Activated T-cell treated with anti-CD3 and anti-CD28 coated beads, Interleukin-2, amount 50 U/mL, for 24 hours (primary cell): Measurements from ENCODE around the gene RASA3.

Experiments used
- DNase-seq: peaks from one replicate; pipeline ENCODE4 v3.0.0-alpha.2; 2020
- H3K27ac Mint-ChIP-seq: 2 replicates; pipeline ENCODE4 v1.8.0; 2020; ENCODE audit warnings: mild to moderate bottlenecking, mixed read lengths
- H3K27me3 Mint-ChIP-seq: 2 replicates; pipeline ENCODE4 v1.8.0; 2020; ENCODE audit warnings: mixed read lengths
- H3K36me3 Mint-ChIP-seq: 2 replicates; pipeline ENCODE4 v1.8.0; 2020; ENCODE audit warnings: low read depth, mixed read lengths
- H3K4me1 Mint-ChIP-seq: 2 replicates; pipeline ENCODE4 v1.8.0; 2020; ENCODE audit warnings: low read depth, mixed read lengths
- H3K4me3 Mint-ChIP-seq: 2 replicates; pipeline ENCODE4 v1.8.0; 2020; ENCODE audit warnings: mild to moderate bottlenecking, moderate library complexity, mixed read lengths
- H3K9me3 Mint-ChIP-seq: 2 replicates; pipeline ENCODE4 v1.8.0; 2020; ENCODE audit warnings: mixed read lengths

RASA3 gene

DNA sequence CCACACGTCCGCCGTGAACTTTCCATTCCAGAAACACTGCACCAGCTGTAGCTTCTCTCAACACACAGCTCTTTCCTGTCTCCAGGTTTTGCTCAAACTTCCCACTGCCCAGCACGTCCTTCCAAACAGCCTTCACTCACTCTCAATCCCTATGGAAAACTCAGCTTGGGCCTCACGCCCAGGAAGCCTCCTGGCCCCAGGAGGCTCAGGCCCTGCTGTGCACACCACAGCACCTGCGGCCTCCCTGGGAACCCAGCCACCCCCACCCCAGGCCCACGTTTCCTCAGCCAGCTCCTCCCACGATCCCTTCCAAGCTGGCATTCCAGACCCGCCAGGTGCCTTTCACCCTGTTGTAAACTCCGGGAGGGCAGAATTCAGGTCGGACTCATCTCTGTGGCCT, 193.7 kb downstream of the RASA3 start:
- Mint-ChIP-seq H3K27me3 (peaks cover 14% of the 10 kb centered on the region), H3K27ac (no peak overlapping the region), H3K4me1 (no peaks in the 10 kb centered on the region), H3K9me3 (no peaks in the 10 kb centered on the region), H3K4me3 (no peak overlapping the region), H3K36me3 (no peaks in the 10 kb centered on the region)
- DNase-seq: no peak

DNA sequence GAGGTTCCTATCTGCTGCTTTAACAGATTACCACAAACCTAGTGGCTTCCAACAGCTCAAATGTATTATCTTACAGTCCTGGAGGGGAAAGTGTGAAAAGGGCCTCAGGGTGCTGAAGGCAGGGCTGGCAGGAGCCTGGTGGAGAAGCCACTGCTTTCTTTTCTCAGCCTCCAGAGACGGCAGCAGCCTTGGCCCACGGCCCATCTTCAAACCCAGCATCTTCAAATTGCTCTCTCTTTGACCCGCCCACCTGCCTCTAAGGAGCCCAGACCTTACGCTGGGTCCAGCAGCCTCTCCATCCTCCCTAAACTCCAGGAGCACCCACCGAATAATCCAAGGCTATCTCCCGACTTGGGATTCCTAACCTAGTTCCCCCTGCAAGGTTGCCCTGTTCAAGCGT, 194.2 kb downstream of the RASA3 start:
- Mint-ChIP-seq H3K4me1 (no peaks in the 10 kb centered on the region), H3K27ac (no peak overlapping the region), H3K27me3 (peaks cover 17% of the 10 kb centered on the region)

DNA sequence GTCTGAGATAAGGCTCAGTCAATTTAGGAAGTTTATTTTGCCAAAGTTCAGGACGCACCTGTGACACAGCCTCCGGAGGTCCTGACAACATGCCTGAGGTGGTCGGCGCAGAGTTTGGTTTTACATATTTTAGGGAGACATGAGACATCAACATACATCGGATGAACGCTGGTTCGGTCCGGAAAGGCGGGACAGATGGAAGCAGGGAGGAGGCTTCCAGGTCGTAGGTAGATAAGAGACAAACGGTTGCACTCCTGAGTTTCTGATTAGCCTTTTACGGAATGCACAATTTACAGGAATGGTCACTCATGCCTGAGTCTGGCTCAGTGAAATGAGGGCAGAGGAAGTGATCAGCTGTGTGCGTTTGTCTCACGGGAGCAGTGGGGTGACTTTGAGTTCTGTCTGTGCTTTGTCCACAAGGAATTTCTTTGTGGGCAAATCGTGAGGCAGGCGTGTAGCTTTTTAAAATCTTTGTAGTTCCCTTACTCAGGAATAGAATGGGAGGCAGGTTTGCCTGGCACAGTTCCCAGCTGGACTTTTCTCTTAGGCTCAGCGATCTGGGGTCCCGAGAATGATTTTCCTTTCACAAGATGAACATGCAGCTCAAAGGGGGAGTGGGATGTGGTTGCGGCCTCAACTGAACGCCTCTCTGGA, 194.8 kb downstream of the RASA3 start:
- Mint-ChIP-seq H3K36me3 (no peaks in the 10 kb centered on the region), H3K9me3 (no peaks in the 10 kb centered on the region), H3K27me3 (peaks cover 22% of the 10 kb centered on the region), H3K4me1 (no peaks in the 10 kb centered on the region), H3K4me3 (no peak overlapping the region), H3K27ac (no peak overlapping the region)
- DNase-seq: no peak

More for the DNA sequence above, 194.2 kb downstream of the RASA3 start:
- Mint-ChIP-seq H3K36me3 (no peaks in the 10 kb centered on the region), H3K4me3 (no peak overlapping the region), H3K9me3 (no peaks in the 10 kb centered on the region)
- DNase-seq: no peak

DNA sequence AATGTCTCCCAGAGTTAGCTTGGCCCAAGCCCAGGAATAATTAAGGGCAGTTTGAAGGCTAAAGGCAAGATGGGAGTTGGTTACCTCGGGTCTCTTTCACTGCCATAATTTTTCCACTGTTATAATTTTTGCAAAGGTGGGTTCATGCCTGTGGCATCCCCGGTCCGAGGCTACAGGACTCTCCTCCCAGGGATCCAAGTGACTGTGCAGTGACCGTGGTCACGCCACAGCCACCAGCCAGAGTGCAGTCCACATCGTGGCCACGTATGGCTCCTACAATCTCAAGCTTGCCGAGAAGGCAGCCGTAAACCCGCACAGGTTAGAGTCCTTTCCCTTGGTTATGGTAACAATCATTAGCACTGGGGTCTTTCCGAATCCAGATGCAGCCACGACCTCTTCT, 195.3 kb downstream of the RASA3 start:
- Mint-ChIP-seq H3K36me3 (no peaks in the 10 kb centered on the region), H3K27ac (no peak overlapping the region), H3K4me1 (peaks cover 3% of the 10 kb centered on the region), H3K4me3 (no peak overlapping the region), H3K9me3 (no peaks in the 10 kb centered on the region), H3K27me3 (peaks cover 26% of the 10 kb centered on the region)
- no peak for DNase-seq

DNA sequence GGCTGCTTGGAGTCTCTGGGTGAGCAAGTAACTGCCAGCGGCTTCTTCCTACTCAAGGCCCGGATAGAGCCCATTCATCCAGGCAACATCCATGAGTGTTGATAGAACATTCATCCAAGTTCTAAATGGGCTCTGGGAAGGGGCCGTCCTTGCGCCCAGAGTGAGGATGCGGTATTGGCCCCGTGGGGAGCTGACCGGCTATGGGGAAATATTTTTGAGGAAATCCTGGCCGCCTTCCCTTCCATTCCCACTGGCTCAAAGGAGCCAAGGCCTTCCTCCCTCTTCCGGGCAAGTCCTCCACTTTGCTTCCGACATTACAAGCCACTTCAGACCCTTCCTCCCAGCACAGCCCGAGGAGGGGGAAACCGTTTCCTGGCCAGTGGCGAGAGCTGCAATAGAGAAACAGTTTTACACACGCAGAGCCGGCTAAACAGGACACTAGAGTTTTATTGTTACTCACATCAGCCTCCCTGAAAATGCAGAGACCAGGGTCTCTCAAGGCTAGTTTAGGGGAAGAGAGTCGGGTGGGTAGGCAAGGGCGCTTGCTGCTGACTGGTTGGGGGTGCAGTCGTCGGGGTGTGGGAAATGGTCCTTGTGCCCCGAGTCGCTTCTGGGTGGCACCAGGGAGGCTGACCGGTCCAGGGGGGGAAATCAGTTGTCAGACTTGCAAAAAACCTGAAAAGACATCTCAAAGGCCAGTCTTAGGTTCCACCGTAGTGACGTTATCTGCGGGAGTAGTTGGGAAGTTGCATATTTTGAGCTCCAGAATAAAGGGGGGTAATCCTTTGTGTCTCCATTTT, 196.1 kb downstream of the RASA3 start:
- Mint-ChIP-seq H3K9me3 (no peaks in the 10 kb centered on the region), H3K36me3 (no peaks in the 10 kb centered on the region), H3K4me1 (peaks cover 10% of the 10 kb centered on the region), H3K4me3 (no peak overlapping the region), H3K27me3 (peaks cover 32% of the 10 kb centered on the region), H3K27ac (no peak overlapping the region)
- no peak for DNase-seq

DNA sequence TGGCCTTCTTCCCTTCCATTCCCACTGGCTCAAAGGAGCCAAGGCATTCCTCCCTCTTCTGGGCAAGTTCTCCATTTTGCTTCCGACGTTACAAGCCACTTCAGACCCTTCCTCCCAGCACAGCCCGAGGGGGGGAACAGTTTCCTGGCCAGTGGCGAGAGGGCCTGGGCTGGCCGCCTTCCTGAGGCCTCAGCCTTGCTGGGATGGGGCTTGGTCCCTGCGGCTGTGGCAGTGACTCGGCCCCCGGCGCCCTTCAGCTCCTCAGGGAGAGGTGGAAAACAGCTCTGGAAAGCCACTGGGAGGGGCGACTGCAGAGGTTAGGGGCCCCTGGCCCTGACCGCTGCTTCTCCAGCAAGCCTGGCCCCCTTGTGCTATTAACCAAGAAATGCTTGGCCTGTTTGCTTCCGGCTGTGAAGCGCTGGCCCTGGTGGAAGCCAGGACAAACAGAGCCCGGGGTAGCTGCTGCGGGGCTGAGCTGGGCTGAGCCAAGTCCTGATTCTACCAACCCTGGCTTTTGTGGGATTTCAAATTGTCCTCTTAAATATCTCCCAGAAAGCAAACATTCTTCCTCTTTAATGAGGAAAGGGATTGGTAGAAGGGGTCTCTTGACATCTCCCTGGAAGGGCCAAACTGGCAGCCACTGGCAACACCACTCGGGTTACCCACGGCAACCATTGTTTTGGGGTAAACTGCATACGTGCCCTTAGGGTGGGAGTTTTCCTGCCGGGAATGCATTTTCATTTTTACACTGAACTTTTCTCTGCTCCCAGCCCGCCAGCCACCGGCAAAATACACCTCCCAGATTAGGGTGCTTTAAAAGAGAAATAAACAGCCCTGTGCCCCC, 197.2 kb downstream of the RASA3 start:
- Mint-ChIP-seq H3K9me3 (no peaks in the 10 kb centered on the region), H3K27ac (no peak overlapping the region), H3K27me3 (peaks cover 38% of the 10 kb centered on the region), H3K36me3 (no peaks in the 10 kb centered on the region), H3K4me3 (no peak overlapping the region), H3K4me1 (peaks cover 20% of the 10 kb centered on the region)
- DNase-seq: no peak

DNA sequence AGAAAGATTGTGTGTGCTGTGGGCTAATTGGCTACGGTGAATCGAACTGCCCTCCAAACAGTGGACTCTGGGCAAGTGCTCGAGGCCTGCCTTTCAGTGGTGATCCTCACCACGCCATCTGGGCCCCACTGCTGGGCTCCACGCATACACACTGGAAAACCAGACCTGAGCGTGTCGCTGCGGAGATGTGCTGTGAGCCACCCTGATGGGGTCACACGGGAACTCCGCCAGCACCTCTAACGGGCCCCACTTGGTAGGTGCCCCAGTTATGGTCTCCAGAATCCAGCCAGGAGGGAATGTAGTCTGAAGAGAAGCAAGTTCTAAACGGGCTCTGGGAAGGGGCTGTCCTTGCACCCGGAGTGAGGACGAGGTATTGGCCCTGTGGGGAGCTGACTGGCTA, 197.8 kb downstream of the RASA3 start:
- H3K4me3 Mint-ChIP-seq: no peak overlapping the region
- peaks cover 44% of the 10 kb centered on the region for H3K27me3 Mint-ChIP-seq
- DNase-seq: no peak
- H3K9me3 Mint-ChIP-seq: no peaks in the 10 kb centered on the region
- no peaks in the 10 kb centered on the region for H3K36me3 Mint-ChIP-seq
- no peak overlapping the region for H3K27ac Mint-ChIP-seq
- H3K4me1 Mint-ChIP-seq: peaks cover 20% of the 10 kb centered on the region

DNA sequence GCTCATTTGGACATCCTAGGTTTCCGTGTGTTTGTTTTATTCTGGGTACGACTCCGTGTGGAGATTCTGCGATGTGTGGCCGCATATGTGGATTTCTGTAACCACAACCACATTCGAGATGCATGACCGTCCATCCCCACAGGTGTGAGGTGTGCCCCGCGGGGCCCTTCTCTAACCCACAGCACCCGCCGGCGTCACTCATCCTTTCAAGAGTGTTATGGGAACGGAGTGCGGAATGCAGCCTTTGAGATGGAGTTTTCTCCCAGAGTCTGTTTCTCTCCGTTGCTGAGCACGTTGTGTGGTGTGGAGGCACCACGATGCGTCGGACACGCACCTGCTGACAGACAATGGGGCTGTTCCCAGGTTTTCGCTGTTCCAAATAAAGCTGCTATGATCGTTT, 198.5 kb downstream of the RASA3 start:
- peaks cover 20% of the 10 kb centered on the region for H3K4me1 Mint-ChIP-seq
- H3K27me3 Mint-ChIP-seq: peaks cover 49% of the 10 kb centered on the region
- no peaks in the 10 kb centered on the region for H3K36me3 Mint-ChIP-seq
- H3K27ac Mint-ChIP-seq: no peak overlapping the region
- H3K4me3 Mint-ChIP-seq: no peak overlapping the region
- no peaks in the 10 kb centered on the region for H3K9me3 Mint-ChIP-seq
- no peak for DNase-seq

DNA sequence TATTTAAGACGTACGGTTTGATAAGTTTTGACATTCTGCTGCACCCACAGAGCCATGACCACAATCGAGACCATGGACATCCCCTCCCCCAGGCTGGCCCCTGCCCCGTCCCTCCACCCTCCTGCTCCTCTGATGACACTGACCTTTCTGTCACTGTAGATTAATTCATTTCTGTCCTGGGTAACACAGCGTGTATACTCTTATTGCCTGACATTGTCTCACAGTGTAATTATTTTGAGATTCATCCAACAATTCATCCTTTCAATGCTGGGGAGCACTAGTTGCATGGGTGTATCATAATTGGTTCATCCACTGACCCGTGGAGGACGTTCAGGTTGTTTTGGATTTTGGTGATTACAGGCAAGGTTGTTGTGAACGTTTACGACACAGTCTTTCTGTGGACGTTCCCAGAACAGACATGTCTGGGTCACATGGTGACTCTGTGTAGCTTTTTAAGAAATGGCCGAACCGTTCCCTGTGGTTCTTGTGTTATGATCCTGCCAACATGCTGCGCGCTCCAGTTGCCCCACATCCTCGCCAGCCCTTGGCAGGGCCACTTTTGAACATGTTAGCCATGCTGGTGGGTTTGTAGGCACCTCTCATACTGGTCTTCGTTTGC, 200.5 kb downstream of the RASA3 start:
- DNase-seq: no peak
- H3K4me3 Mint-ChIP-seq: no peak overlapping the region
- peaks cover 65% of the 10 kb centered on the region for H3K27me3 Mint-ChIP-seq
- no peaks in the 10 kb centered on the region for H3K36me3 Mint-ChIP-seq
- H3K4me1 Mint-ChIP-seq: peaks cover 20% of the 10 kb centered on the region
- no peak overlapping the region for H3K27ac Mint-ChIP-seq
- H3K9me3 Mint-ChIP-seq: no peaks in the 10 kb centered on the region

DNA sequence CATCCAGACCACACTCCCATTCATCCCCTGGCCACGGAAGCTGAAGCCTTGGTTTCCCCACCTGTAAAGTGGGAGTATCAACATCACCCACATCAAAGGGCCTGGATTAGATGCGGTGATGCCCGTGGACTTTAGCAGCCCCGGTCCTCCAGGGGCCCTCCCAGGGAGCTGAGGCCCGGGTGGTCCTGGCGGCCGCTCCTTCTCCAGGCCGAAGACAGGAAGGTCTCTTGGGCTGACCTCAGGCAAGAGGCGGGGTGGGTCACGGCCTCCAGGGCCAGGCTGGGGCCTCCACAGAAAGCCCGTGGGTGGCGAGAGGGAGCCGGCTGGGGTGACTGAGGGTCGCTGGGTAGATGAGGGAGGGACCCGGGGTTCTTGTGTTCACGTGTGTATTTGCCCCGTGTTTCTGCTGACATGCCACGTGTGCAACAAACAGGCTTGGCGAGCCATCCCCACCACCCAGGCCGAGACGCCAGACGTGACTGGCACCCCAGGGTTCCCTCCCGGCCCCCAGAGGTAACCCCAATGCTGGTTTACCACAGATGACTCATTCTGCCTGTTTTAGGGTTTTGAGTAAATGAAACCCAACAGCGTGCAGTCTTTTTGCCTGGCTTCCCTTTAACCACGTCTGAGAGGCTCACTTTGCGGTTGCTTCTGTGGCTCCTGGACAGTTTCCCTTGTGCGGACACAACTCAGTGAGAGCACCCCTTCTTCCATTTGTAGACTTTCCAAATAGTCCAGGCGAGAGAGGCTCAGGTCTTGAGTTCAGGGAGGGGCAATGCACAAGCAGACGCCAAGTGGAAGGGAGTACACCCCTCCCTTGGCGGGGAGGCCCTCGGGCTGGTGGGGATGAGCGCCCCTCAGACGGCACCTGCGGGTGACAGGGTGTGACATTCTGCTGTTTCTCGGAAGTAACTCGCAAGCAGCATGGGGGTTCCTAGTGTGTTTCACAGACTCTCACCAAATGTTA, 201.5 kb downstream of the RASA3 start:
- Mint-ChIP-seq H3K4me3 (peak overlapping the region; percentile 11), H3K9me3 (no peaks in the 10 kb centered on the region), H3K27me3 (peaks cover 75% of the 10 kb centered on the region), H3K4me1 (peaks cover 20% of the 10 kb centered on the region), H3K27ac (peak overlapping the region; percentile 71), H3K36me3 (no peaks in the 10 kb centered on the region)
- peak; percentile 71 for DNase-seq

DNA sequence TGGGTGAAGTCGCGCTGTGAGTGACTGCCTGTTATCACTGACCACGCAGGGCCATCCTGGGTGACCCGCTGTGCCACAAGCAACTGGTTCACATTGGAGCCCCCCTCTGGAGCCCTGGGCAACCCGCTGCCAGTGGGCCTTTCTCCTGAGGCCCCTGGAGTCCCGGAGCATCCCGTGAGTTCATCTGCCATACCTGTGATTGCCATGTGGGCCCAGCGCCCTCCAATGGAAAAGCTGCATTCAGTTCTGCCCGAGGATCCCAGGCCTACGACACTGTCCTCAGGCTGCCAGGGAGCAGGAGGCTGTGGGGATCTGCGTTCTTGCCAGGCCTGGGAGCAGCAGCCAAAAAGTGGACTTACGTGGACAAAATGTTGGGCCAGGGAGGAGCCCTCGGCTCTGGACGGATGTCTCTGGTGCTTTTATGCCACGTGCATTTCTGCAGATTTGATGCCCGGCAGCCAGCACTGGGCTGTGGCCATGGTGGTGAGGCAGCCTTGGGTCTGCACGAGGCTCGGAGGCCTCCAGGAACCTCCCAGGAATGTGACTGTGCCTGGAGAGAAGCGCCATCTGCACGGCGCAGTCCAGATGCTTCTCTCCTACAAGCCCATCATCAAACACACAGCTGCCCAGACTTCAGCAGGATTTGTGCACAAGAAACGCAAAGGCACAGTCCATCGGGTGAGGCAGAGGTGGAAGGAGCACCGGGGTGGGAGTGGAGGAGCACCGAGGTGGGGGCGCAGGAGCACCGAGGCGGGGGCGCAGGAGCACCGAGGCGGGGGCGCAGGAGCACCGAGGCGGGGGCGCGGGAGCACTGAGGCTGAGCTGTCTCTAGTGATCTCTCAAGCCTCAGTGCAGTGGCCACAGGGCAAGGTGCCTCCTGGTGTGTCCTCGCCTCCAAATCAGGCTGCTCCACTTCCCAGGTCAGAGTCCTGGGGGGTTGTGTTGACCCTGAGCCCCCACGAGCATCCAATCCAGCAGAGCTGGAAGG, 202.5 kb downstream of the RASA3 start:
- DNase-seq: no peak
- peaks cover 81% of the 10 kb centered on the region for H3K27me3 Mint-ChIP-seq
- no peaks in the 10 kb centered on the region for H3K36me3 Mint-ChIP-seq
- no peaks in the 10 kb centered on the region for H3K9me3 Mint-ChIP-seq
- peaks cover 20% of the 10 kb centered on the region for H3K4me1 Mint-ChIP-seq
- H3K4me3 Mint-ChIP-seq: no peak overlapping the region
- no peak overlapping the region for H3K27ac Mint-ChIP-seq

DNA sequence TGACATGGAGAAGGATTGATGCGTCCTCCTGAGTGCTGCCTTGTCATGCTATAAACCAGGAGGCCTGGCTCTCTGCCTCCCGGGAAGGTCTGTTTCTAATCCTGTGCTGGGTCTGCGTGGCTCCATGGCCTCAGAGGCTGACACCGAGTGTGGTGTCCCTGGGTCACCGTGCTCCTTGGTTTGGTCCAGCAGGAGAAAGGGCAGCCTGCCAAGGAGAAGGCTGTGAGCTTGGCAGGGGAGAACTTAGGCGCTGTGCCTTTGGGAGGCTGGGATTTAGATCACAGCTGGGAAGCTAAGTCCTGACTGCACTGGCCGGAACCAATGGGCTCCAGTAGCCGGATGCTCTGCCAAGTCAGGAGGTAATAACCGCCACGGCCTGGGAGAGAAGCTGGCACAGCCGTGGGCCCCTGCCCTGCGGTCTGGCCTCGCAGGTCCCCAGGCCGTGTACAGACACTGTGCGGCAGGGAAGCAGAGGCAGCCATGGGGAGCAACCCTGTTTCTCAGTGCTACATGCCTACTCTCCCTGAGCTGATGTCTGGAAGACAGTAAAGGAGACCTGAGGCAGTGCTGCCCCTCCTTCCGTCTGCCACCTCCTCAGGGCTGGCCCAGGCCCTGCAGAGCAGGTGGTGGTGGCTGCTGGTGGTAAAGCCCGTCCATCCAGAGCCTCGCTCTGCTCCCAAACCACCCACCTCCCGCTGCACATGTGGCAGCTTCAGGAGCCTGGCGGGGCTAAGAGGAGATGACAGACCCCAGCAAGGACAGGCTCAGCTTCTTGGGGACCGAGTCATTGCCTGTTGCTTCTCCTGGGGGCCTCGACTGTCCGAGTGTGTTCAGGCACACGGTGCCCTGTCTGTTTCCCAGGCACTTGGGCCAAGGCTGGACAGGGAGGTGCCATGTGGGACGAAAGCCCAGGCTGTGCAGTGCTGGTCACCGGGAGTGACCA, 203.5 kb downstream of the RASA3 start:
- Mint-ChIP-seq H3K27ac (no peak overlapping the region), H3K36me3 (no peaks in the 10 kb centered on the region), H3K9me3 (no peaks in the 10 kb centered on the region), H3K4me3 (no peak overlapping the region), H3K27me3 (peaks cover 74% of the 10 kb centered on the region), H3K4me1 (peaks cover 20% of the 10 kb centered on the region)
- DNase-seq: no peak
